ENCODE results near the gene NFASC. TPM values are rescaled to one million over a fixed set of nuclear protein-coding genes. Genes with fewer than 3 reads are reported as not detected.
A peak's percentile ranks its signal among the peaks of the same experiment; 100 is the strongest.

NFASC gene
- total and polyA plus RNA-seq, 9 of the 15 experiments (the other 6 are each of a cell fraction or from before 2014, with no cell fraction given) = 0.03 to 0.16 (median 0.06) TPM; not detected in 6

DNA sequence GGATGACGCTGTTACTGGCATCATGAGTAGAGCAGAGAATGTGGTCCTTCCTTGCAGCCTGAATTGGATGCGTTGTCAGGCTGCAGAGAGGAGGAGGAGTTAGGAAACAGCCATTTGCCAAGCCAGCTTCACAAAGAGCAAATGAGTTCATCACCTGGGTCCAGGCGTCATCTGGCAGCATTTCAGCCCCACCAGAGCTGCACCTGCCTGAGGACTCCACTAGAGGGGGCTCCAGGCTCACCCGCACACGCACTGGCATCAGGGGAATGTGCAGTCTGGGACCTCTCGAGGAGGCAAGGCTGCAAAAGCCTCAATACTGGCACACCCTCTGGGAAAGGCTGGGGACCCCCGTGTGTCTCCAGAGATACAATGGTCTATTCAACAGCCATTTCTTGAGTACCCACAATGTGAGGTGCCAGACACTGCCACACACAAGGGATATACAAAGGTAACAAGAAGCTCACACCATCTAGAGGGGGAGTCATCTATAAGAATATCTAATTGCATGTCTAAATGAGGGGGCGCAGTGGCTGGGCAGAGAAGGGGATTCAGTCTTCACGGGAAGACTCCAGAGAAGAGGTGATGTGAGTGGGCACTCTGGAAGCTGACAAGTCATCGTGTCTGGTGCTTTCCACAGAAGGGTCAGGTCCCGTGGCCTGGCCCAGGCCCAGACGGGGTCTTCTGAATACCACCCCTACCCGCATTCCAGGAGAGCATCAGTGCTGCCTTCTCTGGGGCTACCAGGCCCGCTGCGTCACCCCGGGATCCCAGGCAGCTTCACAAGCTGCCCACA lies 118.8 kb downstream of the NFASC start (continued):
- TF ChIP-seq HDAC3 (IDR thresholded peaks at IDR 0.05; ENCODE audit: borderline replicate concordance, partially characterized antibody) (no peak), HNRNPH1 (optimal IDR thresholded peaks at IDR 0.05; ENCODE audit: low read depth, low read length) (no peak), POLR2G (IDR thresholded peaks at IDR 0.05; ENCODE audit: low read depth, low read length) (no peak), SETDB1 (IDR thresholded peaks at IDR 0.05; ENCODE audit: low read length) (no peak), JUNB (CRISPR knock-in tag; conservative IDR thresholded peaks at IDR 0.05) (no peak), YY1 (IDR thresholded peaks at IDR 0.05; ENCODE audit: borderline replicate concordance in 1 of 3, control insufficient read depth in 1 of 3, extremely low read depth in 1 of 3, insufficient read depth in 3 of 3, insufficient read length in 1 of 3, insufficient replicate concordance in 2 of 3, low read depth in 1 of 3, low read length in 2 of 3) (peak in 1 of 3 experiments; percentile 13), L3MBTL2 (IDR thresholded peaks at IDR 0.05) (0 out of 2 replicates have a peak, but pooled peaks have one; percentile 13), ZC3H11A (IDR thresholded peaks at IDR 0.05; ENCODE audit: low read depth, low read length) (no peak), ATF1 (CRISPR knock-in tag; IDR thresholded peaks at IDR 0.05) (no peak), ATF1 (tag; IDR thresholded peaks at IDR 0.05) (peak; percentile 52), BCOR (IDR thresholded peaks at IDR 0.05) (no peak), SIN3B (IDR thresholded peaks at IDR 0.05; ENCODE audit: low read depth) (no peak), ZNF140 (CRISPR knock-in tag; IDR thresholded peaks at IDR 0.05) (no peak)
- TF ChIP-seq, protein P1, sequence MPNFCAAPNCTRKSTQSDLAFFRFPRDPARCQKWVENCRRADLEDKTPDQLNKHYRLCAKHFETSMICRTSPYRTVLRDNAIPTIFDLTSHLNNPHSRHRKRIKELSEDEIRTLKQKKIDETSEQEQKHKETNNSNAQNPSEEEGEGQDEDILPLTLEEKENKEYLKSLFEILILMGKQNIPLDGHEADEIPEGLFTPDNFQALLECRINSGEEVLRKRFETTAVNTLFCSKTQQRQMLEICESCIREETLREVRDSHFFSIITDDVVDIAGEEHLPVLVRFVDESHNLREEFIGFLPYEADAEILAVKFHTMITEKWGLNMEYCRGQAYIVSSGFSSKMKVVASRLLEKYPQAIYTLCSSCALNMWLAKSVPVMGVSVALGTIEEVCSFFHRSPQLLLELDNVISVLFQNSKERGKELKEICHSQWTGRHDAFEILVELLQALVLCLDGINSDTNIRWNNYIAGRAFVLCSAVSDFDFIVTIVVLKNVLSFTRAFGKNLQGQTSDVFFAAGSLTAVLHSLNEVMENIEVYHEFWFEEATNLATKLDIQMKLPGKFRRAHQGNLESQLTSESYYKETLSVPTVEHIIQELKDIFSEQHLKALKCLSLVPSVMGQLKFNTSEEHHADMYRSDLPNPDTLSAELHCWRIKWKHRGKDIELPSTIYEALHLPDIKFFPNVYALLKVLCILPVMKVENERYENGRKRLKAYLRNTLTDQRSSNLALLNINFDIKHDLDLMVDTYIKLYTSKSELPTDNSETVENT (CRISPR knock-in tag; IDR thresholded peaks at IDR 0.05) = no peak
- TF ChIP-seq, protein P2, sequence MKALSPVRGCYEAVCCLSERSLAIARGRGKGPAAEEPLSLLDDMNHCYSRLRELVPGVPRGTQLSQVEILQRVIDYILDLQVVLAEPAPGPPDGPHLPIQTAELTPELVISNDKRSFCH (CRISPR knock-in tag; IDR thresholded peaks at IDR 0.05) = no peak
- TF ChIP-seq, protein P2 (tag; IDR thresholded peaks at IDR 0.05) = no peak
- TF ChIP-seq, protein P3, sequence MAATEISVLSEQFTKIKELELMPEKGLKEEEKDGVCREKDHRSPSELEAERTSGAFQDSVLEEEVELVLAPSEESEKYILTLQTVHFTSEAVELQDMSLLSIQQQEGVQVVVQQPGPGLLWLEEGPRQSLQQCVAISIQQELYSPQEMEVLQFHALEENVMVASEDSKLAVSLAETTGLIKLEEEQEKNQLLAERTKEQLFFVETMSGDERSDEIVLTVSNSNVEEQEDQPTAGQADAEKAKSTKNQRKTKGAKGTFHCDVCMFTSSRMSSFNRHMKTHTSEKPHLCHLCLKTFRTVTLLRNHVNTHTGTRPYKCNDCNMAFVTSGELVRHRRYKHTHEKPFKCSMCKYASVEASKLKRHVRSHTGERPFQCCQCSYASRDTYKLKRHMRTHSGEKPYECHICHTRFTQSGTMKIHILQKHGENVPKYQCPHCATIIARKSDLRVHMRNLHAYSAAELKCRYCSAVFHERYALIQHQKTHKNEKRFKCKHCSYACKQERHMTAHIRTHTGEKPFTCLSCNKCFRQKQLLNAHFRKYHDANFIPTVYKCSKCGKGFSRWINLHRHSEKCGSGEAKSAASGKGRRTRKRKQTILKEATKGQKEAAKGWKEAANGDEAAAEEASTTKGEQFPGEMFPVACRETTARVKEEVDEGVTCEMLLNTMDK (IDR thresholded peaks at IDR 0.05; ENCODE audit: borderline replicate concordance, insufficient read depth, low read depth, low read length, poor library complexity, severe bottlenecking) = no peak
- TF ChIP-seq, protein P4, sequence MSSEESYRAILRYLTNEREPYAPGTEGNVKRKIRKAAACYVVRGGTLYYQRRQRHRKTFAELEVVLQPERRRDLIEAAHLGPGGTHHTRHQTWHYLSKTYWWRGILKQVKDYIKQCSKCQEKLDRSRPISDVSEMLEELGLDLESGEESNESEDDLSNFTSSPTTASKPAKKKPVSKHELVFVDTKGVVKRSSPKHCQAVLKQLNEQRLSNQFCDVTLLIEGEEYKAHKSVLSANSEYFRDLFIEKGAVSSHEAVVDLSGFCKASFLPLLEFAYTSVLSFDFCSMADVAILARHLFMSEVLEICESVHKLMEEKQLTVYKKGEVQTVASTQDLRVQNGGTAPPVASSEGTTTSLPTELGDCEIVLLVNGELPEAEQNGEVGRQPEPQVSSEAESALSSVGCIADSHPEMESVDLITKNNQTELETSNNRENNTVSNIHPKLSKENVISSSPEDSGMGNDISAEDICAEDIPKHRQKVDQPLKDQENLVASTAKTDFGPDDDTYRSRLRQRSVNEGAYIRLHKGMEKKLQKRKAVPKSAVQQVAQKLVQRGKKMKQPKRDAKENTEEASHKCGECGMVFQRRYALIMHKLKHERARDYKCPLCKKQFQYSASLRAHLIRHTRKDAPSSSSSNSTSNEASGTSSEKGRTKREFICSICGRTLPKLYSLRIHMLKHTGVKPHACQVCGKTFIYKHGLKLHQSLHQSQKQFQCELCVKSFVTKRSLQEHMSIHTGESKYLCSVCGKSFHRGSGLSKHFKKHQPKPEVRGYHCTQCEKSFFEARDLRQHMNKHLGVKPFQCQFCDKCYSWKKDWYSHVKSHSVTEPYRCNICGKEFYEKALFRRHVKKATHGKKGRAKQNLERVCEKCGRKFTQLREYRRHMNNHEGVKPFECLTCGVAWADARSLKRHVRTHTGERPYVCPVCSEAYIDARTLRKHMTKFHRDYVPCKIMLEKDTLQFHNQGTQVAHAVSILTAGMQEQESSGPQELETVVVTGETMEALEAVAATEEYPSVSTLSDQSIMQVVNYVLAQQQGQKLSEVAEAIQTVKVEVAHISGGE (CRISPR knock-in tag; IDR thresholded peaks at IDR 0.05) = no peak

All from K562 (cell line).